HepG2 (cell line): ENCODE measurements around the gene DGUOK. TPM values are rescaled to one million over a fixed set of nuclear protein-coding genes. Genes with fewer than 3 reads are reported as not detected.

Source experiments
- HNRNPH1 ChIP-seq: fragments of 200-400 bp; formaldehyde crosslinking; optimal IDR thresholded peaks from 2 replicates; pipeline ENCODE3; 2017; ENCODE audit warnings: mild to moderate bottlenecking, low read depth, low read length
- KDM2A ChIP-seq: sonication (generic); formaldehyde crosslinking; IDR thresholded peaks from 2 replicates; pipeline ENCODE4 v1.4.0; 2020; ENCODE audit warnings: low read depth, missing genetic modification reagents, borderline replicate concordance
- KIAA2018 ChIP-seq: sonication (generic); formaldehyde crosslinking; IDR thresholded peaks from 2 replicates; pipeline ENCODE4 v1.5.0; 2020; ENCODE audit warnings: mild to moderate bottlenecking, missing genetic modification reagents, borderline replicate concordance
- MEIS1 ChIP-seq: sonication (generic); formaldehyde crosslinking; IDR thresholded peaks from 2 replicates; pipeline ENCODE4 v1.9.0; 2021; ENCODE audit warnings: mild to moderate bottlenecking, missing genetic modification reagents, moderate library complexity, borderline replicate concordance
- NFAT5 ChIP-seq: sonication (generic); formaldehyde crosslinking; IDR thresholded peaks from 2 replicates; pipeline ENCODE4 v1.4.0; 2020; ENCODE audit warnings: missing genetic modification reagents
- PTBP1 ChIP-seq: fragments of 200-400 bp; formaldehyde crosslinking; IDR thresholded peaks from 2 replicates; pipeline ENCODE4 v1.6.1; 2018; ENCODE audit warnings: low read length, low read depth; ENCODE audit not compliant: poor library complexity, severe bottlenecking
- ZNF142 ChIP-seq: sonication (generic); formaldehyde crosslinking; IDR thresholded peaks from 2 replicates; pipeline ENCODE4 v1.4.0; 2020; ENCODE audit warnings: missing genetic modification reagents
- ZNF558 ChIP-seq: sonication (generic); formaldehyde crosslinking; IDR thresholded peaks from 2 replicates; pipeline ENCODE4 v1.9.0; 2022; ENCODE audit warnings: mild to moderate bottlenecking, missing genetic modification reagents, borderline replicate concordance
- polyA plus RNA-seq, 8 experiments: library from polyadenylated mRNA; depleted of rRNA in 3 of 8; stranded (reverse) in 7 of 8; unstranded in 1 of 8; fragments of >200 nt; fragmentation: Illumina TruSeq in 4 of 8; extraction: Trizol in 4 of 8; gene quantifications; 2 replicates each; pipeline versions ENCODE4 v1.2.1 to v1.2.3, GENCODE V29; 2011 to 2016; ENCODE audit warnings: low read depth in 4 of 8, missing spikeins in 1 of 8, mixed read lengths in 1 of 8; ENCODE audit not compliant: insufficient read depth in 1 of 8
- total RNA-seq, 5 experiments: library from RNA; depleted of rRNA; stranded (reverse); fragments of >200 nt; fragmentation: Illumina TruSeq; extraction: Trizol; gene quantifications; 2 replicates each; pipeline ENCODE4 v1.2.3, GENCODE V29; 2016; ENCODE audit warnings: low read depth in 1 of 5

DGUOK gene
- total and polyA plus RNA-seq, 2 of the 13 experiments (the other 11 are each of a cell fraction or from before 2014, with no cell fraction given) = 105 to 137 TPM

- TF ChIP-seq KDM2A (CRISPR knock-in tag) = 0 out of 2 replicates have a peak, but pooled peaks have one; percentile 7
- no peak for TF ChIP-seq KIAA2018
- peak; percentile 45; the same call in 1 of the 2 replicates for TF ChIP-seq NFAT5 (CRISPR knock-in tag)
- TF ChIP-seq ZNF558 (CRISPR knock-in tag) = no peak
- no peak for TF ChIP-seq HNRNPH1
- TF ChIP-seq ZNF142 (CRISPR knock-in tag) = peak; percentile 75; the same call in 1 of the 2 replicates
- no peak for TF ChIP-seq PTBP1
- peak; percentile 49 for TF ChIP-seq MEIS1
These were observed 57.7 kb downstream of the DGUOK start, which contains the start of gene TET3 (continued) for GRCh38 chr2:73984203-73984921.
